Measurements from ENCODE around the gene MTCL3.
A peak's percentile ranks its signal among the peaks of the same experiment; 100 is the strongest.

MTCL3 gene

DNA sequence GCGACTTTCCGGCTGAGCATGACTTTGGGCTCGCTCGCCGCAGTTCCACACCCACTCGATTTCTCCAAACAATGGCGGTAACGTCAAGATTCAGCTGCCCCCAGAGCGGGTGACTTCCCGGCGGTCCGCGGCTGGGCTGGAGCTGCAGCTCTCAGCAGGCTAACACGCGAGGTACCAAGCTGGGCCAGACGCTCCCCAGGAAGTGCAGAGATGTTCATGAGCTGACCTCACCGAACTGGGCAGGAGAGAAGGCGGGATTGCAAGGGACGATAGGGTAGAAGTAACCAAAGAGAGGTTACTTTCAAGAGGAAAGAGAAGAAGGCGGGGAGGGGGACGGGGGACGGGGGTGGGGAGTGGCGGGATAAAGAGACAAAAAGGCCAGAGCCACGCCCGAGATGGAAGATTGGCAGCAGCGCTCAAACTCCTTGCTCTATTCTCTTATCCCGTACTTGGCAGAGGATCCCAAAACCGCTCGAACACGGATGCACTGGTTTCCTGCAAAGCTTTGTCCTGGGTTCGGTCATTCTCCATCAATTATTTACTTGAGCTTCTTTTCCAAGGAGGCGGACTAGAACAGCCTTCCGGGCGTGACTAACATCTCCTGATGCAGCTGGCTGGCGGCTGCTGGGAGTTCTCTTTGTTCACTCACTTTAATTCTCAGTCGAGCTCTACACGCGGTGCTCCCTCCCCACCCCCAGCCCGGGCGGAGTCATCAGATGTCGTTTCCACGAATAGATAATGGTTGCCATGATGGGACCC, at the start of gene MTCL3:
Gene MTCL3 (minus strand): TSS at position 626 of the 759 bp plus-strand sequence.
- H3K4me3 Mint-ChIP-seq, result peak within 1 kb of the TSS; percentile 83
- ATAC-seq (no peak), DNase-seq (peak; percentile 37)
- H3K9me3 Mint-ChIP-seq, result no peaks in the 10 kb centered on the region
- peaks cover 34% of the 10 kb centered on the region for H3K4me1 Mint-ChIP-seq (ENCODE audit: low read depth)
- H3K27me3 Mint-ChIP-seq (ENCODE audit: low read depth), result peaks cover 41% of the 10 kb centered on the region
- no peaks in the 10 kb centered on the region for H3K36me3 Mint-ChIP-seq (ENCODE audit: insufficient read depth)

DNA sequence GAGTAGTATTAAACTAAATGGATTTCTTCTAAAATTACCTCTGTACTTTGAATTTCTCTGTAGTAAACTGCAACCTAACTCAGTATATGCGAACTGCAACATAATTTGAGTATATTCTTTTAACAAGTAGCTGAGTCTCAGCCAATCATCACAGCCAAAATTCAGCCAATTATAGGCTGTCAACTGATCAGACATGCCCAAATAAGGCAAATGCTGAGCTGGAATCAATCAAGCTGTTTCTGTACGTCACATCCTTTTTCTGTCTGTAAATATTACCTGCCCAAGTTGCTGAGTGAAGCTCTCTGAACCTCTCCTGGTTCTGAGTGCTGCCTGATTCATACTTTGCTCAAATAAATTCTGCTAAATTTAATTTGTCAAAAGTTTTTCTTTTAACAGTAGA, 48.3 kb upstream of the MTCL3 start:
- H3K27me3 Mint-ChIP-seq (ENCODE audit: low read depth), result no peaks in the 10 kb centered on the region
- H3K4me3 Mint-ChIP-seq, result no peak overlapping the region
- no peaks in the 10 kb centered on the region for H3K9me3 Mint-ChIP-seq
- DNase-seq (no peak), ATAC-seq (no peak)
- no peaks in the 10 kb centered on the region for H3K36me3 Mint-ChIP-seq (ENCODE audit: insufficient read depth)
- H3K4me1 Mint-ChIP-seq (ENCODE audit: low read depth), result peaks cover 12% of the 10 kb centered on the region

DNA sequence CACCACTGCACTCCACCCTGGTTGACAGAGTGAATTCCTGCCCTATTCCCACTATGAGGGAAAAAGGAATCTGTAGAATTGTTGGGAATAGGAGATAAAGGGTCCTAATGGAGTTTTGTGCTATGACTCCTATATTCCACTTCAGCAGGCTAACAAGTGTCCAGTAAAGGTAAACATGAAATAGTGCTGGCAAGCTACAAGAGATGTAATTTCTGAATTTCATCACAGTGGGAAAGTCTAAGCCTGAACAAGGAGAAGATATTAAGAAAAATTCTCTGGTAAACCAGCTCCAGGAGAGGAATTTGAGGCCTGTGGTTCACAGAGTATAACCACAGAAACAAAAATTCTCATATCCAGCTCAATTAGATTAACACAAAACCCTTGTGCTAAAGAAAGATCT, 47.5 kb upstream of the MTCL3 start:
- DNase-seq (no peak), ATAC-seq (no peak)
- H3K4me3 Mint-ChIP-seq, result no peak overlapping the region
- H3K9me3 Mint-ChIP-seq, result no peaks in the 10 kb centered on the region
- H3K36me3 Mint-ChIP-seq (ENCODE audit: insufficient read depth), result no peaks in the 10 kb centered on the region
- no peaks in the 10 kb centered on the region for H3K27me3 Mint-ChIP-seq (ENCODE audit: low read depth)
- peaks cover 12% of the 10 kb centered on the region for H3K4me1 Mint-ChIP-seq (ENCODE audit: low read depth)

DNA sequence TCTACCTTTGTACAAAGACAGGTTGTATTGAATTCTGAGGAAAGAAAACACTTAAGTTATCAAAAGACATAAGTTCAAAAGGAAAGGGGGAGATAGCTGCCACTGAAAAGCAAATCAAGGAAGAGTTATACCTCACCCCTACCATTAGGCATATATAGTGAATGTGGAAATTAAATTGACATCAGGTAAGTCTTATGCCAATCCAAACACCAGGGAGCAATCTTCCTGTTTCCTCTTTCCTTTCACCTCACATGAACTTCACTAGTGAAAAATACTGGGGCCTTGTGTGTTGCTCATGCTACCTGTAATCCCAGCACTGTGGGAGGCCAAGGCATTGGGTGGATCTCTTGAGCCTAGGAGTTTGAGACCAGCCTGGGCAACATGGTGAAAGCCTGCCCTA, 47.0 kb upstream of the MTCL3 start:
- Mint-ChIP-seq H3K4me1 (ENCODE audit: low read depth) (peaks cover 7% of the 10 kb centered on the region), H3K4me3 (no peak overlapping the region), H3K27me3 (ENCODE audit: low read depth) (no peaks in the 10 kb centered on the region), H3K9me3 (no peaks in the 10 kb centered on the region), H3K36me3 (ENCODE audit: insufficient read depth) (no peaks in the 10 kb centered on the region)
- DNase-seq (no peak), ATAC-seq (no peak)

DNA sequence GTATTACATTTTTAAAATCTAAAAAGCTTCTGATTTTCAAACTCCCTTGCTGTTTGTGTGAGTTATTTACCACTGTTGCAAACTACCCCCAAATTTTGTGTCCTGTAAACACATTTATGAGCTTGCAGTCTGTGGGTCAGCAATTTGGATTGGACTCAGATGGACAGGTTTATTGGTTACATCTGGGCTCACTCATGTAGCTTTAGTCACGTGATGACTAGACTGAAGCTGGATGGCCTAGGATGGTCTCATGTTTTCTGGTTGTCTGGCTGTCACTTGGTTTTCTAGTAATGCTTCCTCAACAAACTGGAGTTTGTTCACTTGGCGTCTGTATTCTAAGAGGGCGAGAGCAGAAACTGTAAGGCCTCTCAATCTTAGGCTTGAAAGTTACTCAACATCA, 45.6 kb upstream of the MTCL3 start:
- no peaks in the 10 kb centered on the region for H3K27me3 Mint-ChIP-seq (ENCODE audit: low read depth)
- H3K36me3 Mint-ChIP-seq (ENCODE audit: insufficient read depth), result no peaks in the 10 kb centered on the region
- DNase-seq (no peak), ATAC-seq (no peak)
- H3K9me3 Mint-ChIP-seq, result no peaks in the 10 kb centered on the region
- H3K4me1 Mint-ChIP-seq (ENCODE audit: low read depth), result no peaks in the 10 kb centered on the region
- H3K4me3 Mint-ChIP-seq, result no peak overlapping the region

DNA sequence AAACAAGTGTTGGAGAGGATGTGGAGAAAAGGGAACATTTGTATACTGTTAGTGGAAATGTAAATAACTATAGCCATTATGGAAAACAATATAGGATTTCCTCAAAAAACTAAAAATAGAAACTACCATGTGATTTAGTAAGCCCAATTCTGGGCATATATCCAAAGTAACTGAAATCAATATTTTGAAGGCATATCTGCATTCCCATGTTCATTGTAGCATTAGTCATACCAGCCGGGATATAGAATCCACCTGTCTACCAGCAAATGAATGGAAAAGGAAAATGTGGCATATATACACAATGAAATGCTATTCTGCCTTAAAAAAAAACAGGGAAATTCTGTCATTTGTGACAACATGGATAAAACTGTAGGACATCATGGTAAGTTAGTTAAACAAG, 42.5 kb upstream of the MTCL3 start:
- Mint-ChIP-seq H3K27me3 (ENCODE audit: low read depth) (no peaks in the 10 kb centered on the region), H3K4me1 (ENCODE audit: low read depth) (no peaks in the 10 kb centered on the region), H3K36me3 (ENCODE audit: insufficient read depth) (no peaks in the 10 kb centered on the region), H3K9me3 (no peaks in the 10 kb centered on the region), H3K4me3 (no peak overlapping the region)
- no peak for DNase-seq
- ATAC-seq, result no peak

DNA sequence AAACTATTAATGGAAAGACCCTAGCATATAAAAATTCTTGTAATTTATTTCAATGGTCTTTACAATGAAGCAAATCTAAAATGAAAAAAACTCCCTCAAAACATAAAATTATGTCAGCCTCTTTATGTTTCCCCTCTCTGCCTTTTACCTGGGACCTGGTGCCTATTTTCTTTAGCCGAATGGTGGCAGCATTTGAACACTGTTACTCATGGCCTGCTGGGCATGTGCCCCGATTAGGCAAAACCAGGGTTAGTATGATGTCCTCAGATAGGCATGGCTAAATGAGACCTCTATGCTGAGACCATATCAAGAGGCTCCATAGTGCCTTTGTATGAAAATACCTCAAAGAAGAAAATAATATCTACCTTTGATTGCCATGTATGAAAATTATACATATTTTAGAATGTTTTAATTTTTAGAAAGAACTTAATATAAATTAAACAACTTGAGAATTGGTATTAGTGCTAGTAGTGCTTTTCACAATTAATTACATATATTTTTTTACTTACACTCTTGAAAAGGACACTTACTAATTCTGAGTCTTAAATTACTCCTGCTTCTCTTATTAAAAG, 35.4 kb upstream of the MTCL3 start:
- no peak for ATAC-seq
- H3K4me3 Mint-ChIP-seq, result no peak overlapping the region
- H3K9me3 Mint-ChIP-seq, result no peaks in the 10 kb centered on the region
- no peak for DNase-seq
- peaks cover 13% of the 10 kb centered on the region for H3K27me3 Mint-ChIP-seq (ENCODE audit: low read depth)
- H3K4me1 Mint-ChIP-seq (ENCODE audit: low read depth), result no peaks in the 10 kb centered on the region
- H3K36me3 Mint-ChIP-seq (ENCODE audit: insufficient read depth), result no peaks in the 10 kb centered on the region

DNA sequence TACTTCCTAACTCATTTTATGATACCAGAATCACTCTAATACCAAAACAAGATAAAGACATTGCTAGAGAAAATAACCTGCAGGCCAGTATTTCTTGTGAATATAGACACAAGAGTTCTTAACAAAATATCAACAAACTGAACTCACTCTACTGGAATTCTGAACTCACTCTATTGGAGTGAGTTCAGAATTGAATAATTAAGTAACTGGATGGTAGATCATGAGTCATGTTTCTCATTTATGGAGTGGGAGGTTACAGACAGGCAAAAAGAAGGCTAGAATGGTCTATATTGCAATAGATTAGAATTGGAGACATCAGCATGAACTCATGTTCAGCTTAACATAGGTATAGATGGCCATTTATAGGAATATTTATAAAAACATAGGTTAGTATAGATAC, 31.3 kb upstream of the MTCL3 start:
- ATAC-seq (no peak), DNase-seq (no peak)
- H3K4me3 Mint-ChIP-seq, result no peak overlapping the region
- H3K36me3 Mint-ChIP-seq (ENCODE audit: insufficient read depth), result no peaks in the 10 kb centered on the region
- peaks cover 13% of the 10 kb centered on the region for H3K27me3 Mint-ChIP-seq (ENCODE audit: low read depth)
- no peaks in the 10 kb centered on the region for H3K4me1 Mint-ChIP-seq (ENCODE audit: low read depth)
- H3K9me3 Mint-ChIP-seq, result no peaks in the 10 kb centered on the region

DNA sequence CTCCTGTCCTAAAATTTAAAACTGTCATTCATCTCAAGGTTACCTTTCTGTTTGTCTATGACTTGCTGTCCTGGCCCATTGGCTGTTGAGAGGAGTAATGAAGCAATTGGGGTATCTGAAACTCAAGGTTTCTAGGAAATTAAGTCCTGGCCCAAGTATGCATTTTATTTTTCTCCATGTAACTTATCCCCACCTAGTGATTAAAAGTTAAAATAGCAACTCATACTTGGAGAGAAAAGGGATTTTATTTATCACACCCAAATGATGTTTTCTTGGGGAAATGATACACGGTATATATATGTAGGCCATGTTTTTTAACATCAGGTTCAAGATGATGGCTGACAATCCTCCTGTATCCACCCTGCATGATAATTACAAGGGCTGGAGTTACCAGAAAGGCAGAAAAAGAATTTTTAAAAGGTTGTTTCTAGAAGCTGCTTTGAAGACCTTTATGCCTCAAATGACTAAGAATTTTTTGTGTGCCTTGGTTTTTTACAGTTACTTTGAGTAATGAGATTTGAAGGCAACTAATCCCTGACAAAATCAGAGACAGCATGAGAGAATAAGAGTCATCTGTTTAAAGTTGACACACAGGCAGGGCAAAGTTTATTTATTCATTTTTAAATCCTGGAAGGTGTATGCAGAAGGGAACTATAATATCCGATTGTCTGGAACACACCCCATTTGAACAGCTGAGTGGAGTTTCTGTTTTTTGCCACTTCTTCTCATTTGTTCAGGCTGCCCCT, 28.9 kb upstream of the MTCL3 start:
- no peak overlapping the region for H3K4me3 Mint-ChIP-seq
- DNase-seq (no peak), ATAC-seq (no peak)
- H3K36me3 Mint-ChIP-seq (ENCODE audit: insufficient read depth), result no peaks in the 10 kb centered on the region
- H3K27me3 Mint-ChIP-seq (ENCODE audit: low read depth), result peaks cover 13% of the 10 kb centered on the region
- no peaks in the 10 kb centered on the region for H3K9me3 Mint-ChIP-seq
- no peaks in the 10 kb centered on the region for H3K4me1 Mint-ChIP-seq (ENCODE audit: low read depth)

DNA sequence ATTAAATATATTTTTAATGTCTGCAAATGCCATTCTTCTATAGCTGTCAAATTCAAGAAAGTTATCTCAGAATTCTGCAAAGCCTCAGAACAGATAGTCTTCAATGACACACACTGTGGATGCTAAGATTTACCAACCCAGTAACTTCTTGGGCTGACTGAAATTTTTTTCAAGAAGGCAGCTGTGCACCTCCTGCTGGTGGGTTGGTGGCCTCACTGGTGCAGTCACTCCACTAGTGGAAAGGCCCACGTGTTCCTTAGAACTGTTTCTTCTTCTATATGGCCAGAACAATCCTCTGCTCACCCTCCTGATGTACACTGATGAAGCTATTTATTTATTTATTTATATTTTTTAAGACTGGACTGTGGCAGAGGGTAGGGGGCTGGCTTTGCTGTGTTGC, 28.1 kb upstream of the MTCL3 start:
- no peaks in the 10 kb centered on the region for H3K9me3 Mint-ChIP-seq
- ATAC-seq, result no peak
- no peaks in the 10 kb centered on the region for H3K4me1 Mint-ChIP-seq (ENCODE audit: low read depth)
- peak; percentile 9 for DNase-seq
- peaks cover 13% of the 10 kb centered on the region for H3K27me3 Mint-ChIP-seq (ENCODE audit: low read depth)
- H3K36me3 Mint-ChIP-seq (ENCODE audit: insufficient read depth), result no peaks in the 10 kb centered on the region
- no peak overlapping the region for H3K4me3 Mint-ChIP-seq

DNA sequence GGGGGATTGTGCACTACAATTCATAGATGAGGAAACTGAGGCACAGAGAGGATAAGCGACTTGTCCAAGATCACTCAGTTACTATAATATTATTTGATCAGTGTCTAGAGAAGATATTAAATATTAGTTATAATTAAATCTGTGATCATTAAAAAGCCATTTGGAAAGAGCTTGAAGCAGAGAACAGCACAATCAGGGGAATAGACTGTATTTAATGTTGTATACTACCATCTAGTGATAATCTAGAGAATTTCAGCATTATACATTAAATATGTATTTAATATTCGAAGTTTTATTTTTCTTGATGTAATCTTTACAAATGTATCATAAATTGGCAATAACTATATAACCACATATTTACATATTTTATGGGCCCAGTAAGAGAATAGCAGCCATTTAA, 20.1 kb upstream of the MTCL3 start:
- H3K9me3 Mint-ChIP-seq, result no peaks in the 10 kb centered on the region
- H3K4me1 Mint-ChIP-seq (ENCODE audit: low read depth), result peaks cover 3% of the 10 kb centered on the region
- no peak for DNase-seq
- no peaks in the 10 kb centered on the region for H3K27me3 Mint-ChIP-seq (ENCODE audit: low read depth)
- no peaks in the 10 kb centered on the region for H3K36me3 Mint-ChIP-seq (ENCODE audit: insufficient read depth)
- H3K4me3 Mint-ChIP-seq, result no peak overlapping the region
- ATAC-seq, result peak in 1 of 2 donors; percentile 48

DNA sequence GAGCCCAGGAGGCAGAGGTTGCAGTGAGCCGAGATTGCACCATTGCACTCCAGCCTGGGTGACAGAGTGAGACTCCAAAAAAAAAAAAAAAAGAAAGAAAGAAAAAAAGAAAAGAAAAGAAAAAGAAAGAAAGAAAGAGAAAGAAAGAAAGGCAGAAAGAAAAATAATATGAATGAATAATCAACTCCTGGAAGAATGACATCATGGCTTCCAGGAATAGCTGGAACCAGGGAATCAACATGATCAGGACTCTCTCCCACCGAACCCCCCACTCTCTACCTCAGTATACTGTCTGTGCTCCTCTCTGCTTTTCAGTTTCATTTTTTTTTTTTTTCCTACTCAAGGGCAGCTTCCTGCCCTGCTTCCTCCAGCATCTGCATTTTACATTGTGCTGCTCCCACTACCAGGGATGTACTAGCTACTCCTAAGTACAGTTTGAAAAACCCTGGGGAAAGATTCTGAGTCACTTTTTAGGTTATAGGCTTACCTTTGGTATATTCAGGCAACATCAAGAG, 19.7 kb upstream of the MTCL3 start:
- Mint-ChIP-seq H3K9me3 (no peaks in the 10 kb centered on the region), H3K27me3 (ENCODE audit: low read depth) (no peaks in the 10 kb centered on the region), H3K4me3 (no peak overlapping the region), H3K36me3 (ENCODE audit: insufficient read depth) (no peaks in the 10 kb centered on the region), H3K4me1 (ENCODE audit: low read depth) (peaks cover 3% of the 10 kb centered on the region)
- ATAC-seq (no peak), DNase-seq (no peak)

DNA sequence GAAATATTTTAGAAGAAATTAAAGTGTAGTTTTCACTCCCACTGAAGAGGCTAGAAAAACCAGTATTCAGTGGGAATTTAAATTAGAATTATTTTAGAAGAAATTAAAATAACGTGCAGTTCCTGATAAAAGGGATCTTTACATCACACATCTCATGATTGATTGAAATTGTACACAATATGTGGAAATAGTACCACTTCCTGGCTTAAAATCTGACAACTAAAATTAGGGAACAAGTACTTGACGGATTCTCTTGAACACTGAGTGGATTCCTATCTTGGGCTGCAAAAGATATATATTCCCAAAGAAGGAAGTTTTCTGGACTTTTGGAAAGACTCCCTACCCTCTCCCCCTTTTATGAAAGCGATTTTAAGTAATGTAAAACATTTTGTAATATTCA, 14.6 kb upstream of the MTCL3 start:
- DNase-seq (no peak), ATAC-seq (no peak)
- H3K27me3 Mint-ChIP-seq (ENCODE audit: low read depth), result peaks cover 4% of the 10 kb centered on the region
- no peaks in the 10 kb centered on the region for H3K4me1 Mint-ChIP-seq (ENCODE audit: low read depth)
- H3K9me3 Mint-ChIP-seq, result no peaks in the 10 kb centered on the region
- no peaks in the 10 kb centered on the region for H3K36me3 Mint-ChIP-seq (ENCODE audit: insufficient read depth)
- no peak overlapping the region for H3K4me3 Mint-ChIP-seq

DNA sequence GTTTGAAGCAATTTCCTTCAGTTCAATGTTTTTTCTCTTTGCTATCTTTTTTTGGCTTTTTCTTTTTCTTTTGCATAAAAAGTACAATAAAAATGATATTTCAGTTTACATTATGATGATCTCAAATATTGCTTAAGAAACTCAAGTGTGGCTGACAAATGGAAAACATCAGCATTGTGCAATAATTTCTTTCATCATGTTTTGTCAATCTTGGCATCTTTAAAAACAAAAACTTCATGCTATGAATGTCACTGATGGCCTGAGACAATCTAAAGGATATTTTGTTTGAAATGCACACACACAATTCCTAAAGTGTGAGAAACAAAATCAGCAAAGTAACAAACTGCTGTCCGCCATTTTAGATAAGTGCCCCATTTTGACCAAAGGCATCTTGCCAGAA, 13.9 kb upstream of the MTCL3 start:
- Mint-ChIP-seq H3K27me3 (ENCODE audit: low read depth) (peaks cover 4% of the 10 kb centered on the region), H3K36me3 (ENCODE audit: insufficient read depth) (no peaks in the 10 kb centered on the region), H3K4me3 (no peak overlapping the region), H3K9me3 (no peaks in the 10 kb centered on the region), H3K4me1 (ENCODE audit: low read depth) (no peaks in the 10 kb centered on the region)
- no peak for ATAC-seq
- no peak for DNase-seq

DNA sequence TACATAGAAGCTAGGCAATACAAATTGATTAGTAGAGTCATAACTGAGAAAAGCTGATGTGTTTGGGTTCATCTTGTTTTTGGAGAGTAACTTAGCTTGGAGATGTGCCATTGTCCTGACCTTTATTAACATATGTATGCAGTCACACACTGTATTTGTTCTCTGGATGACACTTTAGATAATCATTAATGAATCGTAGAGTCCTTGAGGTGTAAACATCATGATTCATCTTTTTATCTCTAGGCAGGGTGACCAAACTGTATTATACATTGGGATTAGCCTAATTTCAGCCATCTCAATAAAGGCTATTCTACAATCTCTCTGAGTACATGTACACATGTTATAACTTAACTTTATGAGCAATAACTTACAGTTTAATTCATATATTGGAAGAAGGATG, 3.6 kb upstream of the MTCL3 start:
- peaks cover 52% of the 10 kb centered on the region for H3K27me3 Mint-ChIP-seq (ENCODE audit: low read depth)
- peaks cover 16% of the 10 kb centered on the region for H3K4me1 Mint-ChIP-seq (ENCODE audit: low read depth)

More for the DNA sequence above, 3.6 kb upstream of the MTCL3 start:
- H3K9me3 Mint-ChIP-seq, result no peaks in the 10 kb centered on the region
- ATAC-seq (no peak), DNase-seq (no peak)
- no peaks in the 10 kb centered on the region for H3K36me3 Mint-ChIP-seq (ENCODE audit: insufficient read depth)
- H3K4me3 Mint-ChIP-seq, result no peak overlapping the region

Data from activated T-cell treated with anti-CD3 and anti-CD28 coated beads, Interleukin-2, amount 50 U/mL, for 4 hours (primary cell).